Measurements from ENCODE around the gene PACSIN2.
A peak's percentile ranks its signal among the peaks of the same experiment; 100 is the strongest.

GRCh38 chr22:42880815-42881214 is 134.1 kb downstream of the PACSIN2 start:
- TF ChIP-seq CTCF (IDR thresholded peaks at IDR 0.05; ENCODE audit: insufficient read depth, low read depth, low read length) = peak; percentile 5
- TF ChIP-seq EZH2 (IDR thresholded peaks at IDR 0.05; ENCODE audit: insufficient read depth, low read length) = no peak

Measured in astrocyte (in vitro differentiated cells and primary cell).